ACHN (cell line): ENCODE data around the gene CALML4.
"Not testable (repeated sequence)": the region's sequence is repeated elsewhere in the genome, so short reads cannot be mapped to it uniquely, and the experiment has no call there.

ENCODE experiments used
- DNase-seq: peaks from one replicate; pipeline ENCODE4 v3.0.0-alpha.2; 2015
- in situ Hi-C: cut with HindIII; loops from 2 replicates; pipeline ENCODE4 v1.10.0; 2017; ENCODE audit warnings: low sequenced_read_pairs, low pct_ligation_motif_present, low pct_unique_long_range_greater_than_20kb

CALML4 gene

GRCh38 chr15:68172037-68172436 lies 33.1 kb downstream of the CALML4 start:
- in situ Hi-C loops, DNase-seq: not testable (repeated sequence)

GRCh38 chr15:68166847-68167246 lies 38.3 kb downstream of the CALML4 start:
- in situ Hi-C loops, result no loop called here
- DNase-seq, result no peak

GRCh38 chr15:68163191-68163590 lies 41.9 kb downstream of the CALML4 start:
- DNase-seq, result no peak
- in situ Hi-C loops, result no loop called here

GRCh38 chr15:68158046-68158628 lies 47.0 kb downstream of the CALML4 start:
- DNase-seq, result no peak
- in situ Hi-C loops, result no loop called here

DNA sequence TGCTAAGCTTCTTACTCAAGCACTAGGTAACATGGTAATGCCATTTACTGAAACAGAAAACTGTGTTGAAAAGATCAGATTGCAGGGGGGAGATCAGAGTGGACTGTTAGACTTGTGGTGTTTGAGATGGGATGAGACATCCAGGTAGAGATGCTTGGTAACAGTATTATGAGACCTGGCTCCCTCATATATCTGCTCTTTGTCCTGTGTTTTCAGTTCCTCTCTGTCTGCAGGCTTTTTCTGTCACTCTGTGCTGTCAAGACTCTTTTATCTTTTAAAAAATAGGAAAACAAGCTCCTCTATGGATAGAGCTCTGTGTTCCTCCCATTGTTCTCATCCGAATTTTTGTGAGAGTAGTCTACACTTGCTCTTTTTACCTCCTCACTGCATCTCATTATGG lies 48.1 kb downstream of the CALML4 start:
- in situ Hi-C loops, result no loop called here
- no peak for DNase-seq

- DNase-seq, result peak; percentile 60
- in situ Hi-C loops, result no loop called here
These were observed 50.1 kb downstream of the CALML4 start for GRCh38 chr15:68154923-68155559.

GRCh38 chr15:68152342-68152741 lies 52.8 kb downstream of the CALML4 start:
- in situ Hi-C loops, result no loop called here
- no peak for DNase-seq

DNA sequence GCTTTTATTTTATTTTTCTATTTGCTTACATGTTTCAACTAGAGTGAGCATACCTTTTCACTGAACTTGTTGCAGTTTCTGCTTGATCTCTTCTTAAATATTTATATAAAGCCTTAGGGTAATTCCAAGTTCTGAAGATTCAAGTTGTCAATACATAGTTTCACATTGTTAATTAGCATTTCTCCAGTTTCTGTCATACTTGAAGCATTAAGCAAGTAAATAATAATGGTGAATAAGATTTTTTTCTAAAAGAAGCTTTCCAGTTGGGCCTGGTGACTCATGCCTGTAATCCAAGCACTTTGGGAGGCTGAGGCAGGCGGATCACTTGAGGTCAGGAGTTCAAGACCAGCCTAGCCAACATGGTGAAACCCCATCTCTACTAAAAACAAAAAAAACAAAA lies 53.9 kb downstream of the CALML4 start:
- DNase-seq, result no peak
- in situ Hi-C loops, result no loop called here

DNA sequence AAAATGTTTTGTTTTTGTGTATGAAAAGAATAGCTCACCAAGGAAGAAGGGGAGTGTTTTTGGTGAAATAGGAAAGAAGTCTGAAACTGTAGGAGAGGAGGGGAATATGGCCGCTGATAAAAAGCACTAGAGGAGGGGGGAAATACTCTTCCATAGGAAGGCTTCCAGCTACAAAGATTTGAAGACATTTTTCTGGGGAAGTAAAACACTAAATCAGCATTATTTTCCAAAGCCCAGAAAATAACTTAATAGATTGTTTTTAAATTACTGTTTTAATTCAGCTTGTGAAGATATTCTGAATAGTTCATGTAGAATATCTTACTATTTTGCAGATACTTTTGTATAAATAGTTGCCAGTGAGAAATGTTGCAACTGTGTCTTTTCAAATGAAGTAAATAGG lies 54.9 kb downstream of the CALML4 start:
- DNase-seq, result no peak
- in situ Hi-C loops, result no loop called here

GRCh38 chr15:68149059-68149458 lies 56.1 kb downstream of the CALML4 start:
- DNase-seq, result peak; percentile 33
- in situ Hi-C loops, result no loop called here

- DNase-seq, result no peak
- in situ Hi-C loops, result no loop called here
These were observed 57.1 kb downstream of the CALML4 start for GRCh38 chr15:68148039-68148438.

DNA sequence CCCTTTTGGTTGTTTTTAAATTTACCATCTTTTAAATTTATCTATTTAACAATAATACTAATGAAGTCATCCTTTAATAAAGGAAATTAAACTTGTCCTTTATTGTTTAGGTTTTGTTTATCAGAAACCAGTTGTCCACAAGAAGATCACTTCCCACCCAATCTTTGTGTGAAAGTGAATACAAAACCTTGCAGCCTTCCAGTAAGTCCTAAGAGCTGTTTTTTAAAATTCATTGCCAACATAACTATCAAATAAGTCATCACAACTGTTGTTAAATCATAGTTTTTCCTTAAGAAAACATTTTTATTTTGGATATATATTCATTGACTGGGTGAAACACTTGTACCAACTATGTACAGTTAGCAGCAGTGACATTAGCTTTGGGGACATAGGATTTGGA lies 59.4 kb downstream of the CALML4 start:
- DNase-seq, result no peak
- in situ Hi-C loops, result no loop called here

DNA sequence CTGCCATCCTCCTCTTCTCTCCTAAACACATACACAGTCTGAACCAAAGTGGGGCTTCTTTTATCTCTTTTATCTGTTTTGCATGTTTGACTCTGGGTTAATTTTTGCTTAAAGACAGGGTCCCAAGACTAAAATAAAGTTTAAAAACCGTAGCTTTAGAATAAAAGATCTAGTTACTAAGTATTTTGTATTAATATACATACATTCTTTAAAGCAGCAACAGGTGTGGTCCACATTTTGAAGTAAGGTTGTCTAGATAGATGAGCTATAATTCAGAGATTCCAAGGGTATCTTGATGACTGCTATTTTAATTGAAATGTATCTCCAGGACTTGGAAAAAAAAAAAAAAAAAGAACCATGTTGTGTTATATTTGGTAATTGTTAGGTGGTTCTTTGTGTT lies 61.3 kb downstream of the CALML4 start:
- no peak for DNase-seq
- in situ Hi-C loops, result no loop called here

- in situ Hi-C loops, result no loop called here
These were observed 62.0 kb downstream of the CALML4 start for GRCh38 chr15:68143129-68143528.

More at GRCh38 chr15:68143129-68143528, 62.0 kb downstream of the CALML4 start:
- DNase-seq, result no peak
